Right lung (tissue), 5 donors: ENCODE results near the gene MED12L. TPM values are rescaled to one million over a fixed set of nuclear protein-coding genes. Genes with fewer than 3 reads are reported as not detected.
"Not testable (repeated sequence)": the region's sequence is repeated elsewhere in the genome, so short reads cannot be mapped to it uniquely, and the experiment has no call there.

ENCODE experiments used
- DNase-seq, 2 donors: peaks; one replicate each; pipeline ENCODE4 v3.0.0-alpha.2; 2013
- polyA plus RNA-seq, 5 donors: library from polyadenylated mRNA; unstranded; fragments of 120-200 nt; gene quantifications; one replicate each; pipeline versions ENCODE4 v1.2.1 to v1.2.3, GENCODE V29; 2013; ENCODE audit warnings: inconsistent platforms in 1 of 5, low replicate concordance in 1 of 5; ENCODE audit not compliant: insufficient read length in 5 of 5, insufficient read depth in 1 of 5

The MED12L gene
- polyA plus RNA-seq, 5 donors: 0.46 to 1.3 (median 0.73) TPM

DNA sequence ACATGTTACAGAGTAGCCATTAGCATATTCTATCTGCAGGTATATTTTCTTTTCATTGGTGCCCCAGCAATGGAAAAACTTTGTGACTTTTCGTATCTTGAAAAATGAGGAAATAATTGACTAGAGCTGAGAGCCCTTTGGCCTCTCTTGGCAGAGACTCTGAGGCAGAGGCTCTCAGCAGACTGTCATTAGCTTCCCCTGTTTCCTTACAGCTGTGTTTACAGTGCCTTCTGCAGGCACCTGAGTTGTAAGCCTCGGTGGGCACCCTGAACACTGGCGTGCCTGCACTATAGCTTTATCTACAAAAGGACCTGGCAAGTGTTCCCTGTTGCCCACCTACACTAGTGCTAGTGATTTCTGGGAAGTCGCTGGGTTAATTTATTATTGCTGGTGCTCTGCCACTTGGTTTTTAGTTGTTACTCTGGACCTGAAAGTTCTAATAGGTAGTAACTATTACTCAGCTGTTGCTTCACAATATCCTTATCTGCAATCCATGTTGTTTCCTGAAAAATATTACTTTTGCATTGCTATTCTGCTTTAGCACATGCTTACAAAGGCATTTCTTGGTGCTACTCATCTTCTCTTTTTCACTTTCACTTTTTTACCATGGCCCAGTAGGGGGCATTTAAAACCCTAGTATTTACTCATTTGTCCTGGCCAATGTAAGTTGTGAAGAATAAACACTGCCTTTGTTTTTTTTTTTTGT, 125.4 kb downstream of the MED12L start:
- DNase-seq: no peak

DNA sequence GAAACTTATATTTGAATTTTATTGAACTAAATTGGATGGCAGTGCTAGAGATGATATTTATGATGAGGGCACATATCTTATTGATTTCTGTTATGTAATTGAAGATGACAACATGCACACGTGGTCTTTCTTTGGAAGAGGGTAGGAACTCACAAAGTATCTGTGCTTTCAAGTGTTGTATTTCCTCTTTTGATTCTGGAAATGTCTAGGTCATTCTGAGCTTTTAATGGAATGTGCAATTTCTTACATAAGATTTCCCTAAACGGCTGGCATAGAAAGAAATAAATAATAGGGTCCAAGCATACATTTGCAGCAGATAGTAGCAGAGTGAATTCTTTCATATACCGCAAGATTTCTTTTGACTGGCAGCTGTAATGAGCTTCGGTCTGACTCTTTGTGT, 127.7 kb downstream of the MED12L start:
- DNase-seq: no peak

DNA sequence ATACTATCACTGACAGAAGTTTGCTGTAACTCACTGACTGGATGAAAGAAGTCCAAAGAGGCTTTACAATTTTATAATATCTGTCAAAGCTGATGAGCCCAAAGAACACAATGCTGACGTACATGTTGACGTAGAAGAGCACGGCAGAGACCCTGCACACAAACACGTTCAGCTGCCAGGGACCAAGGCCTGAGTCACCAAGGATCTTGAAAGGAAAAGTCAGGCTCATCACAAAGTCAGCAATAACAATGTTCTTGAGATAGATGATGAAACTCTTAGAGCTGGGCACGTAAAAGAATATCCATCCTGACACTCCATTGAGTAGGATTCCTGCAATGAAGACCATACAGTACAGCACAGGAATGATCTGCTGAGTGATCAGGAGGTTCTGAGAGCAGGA, 128.4 kb downstream of the MED12L start:
- DNase-seq: no peak

DNA sequence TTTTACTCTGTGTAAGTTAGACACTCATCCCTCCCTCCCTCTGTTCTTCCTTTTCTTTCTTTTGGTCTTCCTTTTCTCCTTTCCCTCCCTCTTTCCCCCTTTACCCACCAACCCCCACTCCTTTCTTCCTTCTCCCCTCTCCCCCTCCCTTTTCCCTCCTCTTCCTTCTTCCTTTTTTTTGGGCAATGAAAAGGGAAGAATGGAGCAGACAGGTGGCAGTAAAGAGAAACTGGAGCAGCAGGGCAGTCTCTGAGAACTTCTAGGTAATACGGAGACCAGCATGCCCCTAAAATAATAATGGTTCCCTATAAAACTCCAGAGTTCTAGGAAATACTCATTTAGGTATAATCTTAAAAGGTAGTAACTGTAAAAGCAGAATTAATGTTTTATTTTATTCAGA, 129.0 kb downstream of the MED12L start:
- DNase-seq: no peak

DNA sequence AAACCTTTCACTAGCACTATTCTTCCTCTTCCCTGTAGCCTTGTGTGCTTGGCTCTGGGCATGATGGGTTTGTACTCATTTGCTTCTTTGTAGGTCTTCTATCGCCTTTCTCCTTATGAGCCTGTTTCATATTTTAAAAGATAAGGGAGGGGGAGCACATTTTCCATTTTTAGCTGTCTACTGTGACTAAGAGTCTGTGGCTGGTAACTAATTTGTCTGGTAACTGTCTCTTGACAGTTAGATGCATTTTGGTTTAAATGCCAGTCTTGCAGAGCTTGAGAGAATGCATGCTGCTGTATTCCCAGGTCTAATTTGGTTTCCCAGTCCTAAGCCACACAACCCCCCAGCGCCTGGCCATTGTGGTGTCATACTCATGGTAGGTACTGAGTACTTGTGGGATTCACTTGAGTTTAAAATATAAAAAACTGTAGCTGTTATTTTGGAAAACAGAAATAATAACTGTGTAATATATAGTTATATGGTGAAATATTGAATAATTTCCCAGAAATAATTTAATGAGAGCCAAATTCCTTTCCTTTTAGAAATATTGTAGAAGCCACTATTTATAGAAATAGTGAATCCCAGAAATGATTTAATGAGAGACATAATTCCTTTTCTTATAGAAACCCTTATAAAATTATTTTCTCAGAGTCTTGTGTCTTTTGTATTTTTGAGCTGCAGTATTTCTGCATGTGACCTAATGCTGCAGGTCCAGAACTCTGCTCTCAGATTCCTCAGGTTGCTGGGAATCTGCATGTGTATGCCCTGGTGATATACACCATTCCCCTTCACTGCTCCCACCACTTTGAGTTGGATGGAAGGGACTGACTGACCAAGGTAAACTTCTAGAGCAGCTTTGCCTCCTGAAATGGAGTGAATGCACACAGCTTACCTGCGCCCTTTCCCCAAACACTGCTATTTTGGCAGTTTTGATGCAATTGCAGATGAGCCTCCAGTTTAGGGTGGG, 131.5 kb downstream of the MED12L start:
- no peak for DNase-seq

DNA sequence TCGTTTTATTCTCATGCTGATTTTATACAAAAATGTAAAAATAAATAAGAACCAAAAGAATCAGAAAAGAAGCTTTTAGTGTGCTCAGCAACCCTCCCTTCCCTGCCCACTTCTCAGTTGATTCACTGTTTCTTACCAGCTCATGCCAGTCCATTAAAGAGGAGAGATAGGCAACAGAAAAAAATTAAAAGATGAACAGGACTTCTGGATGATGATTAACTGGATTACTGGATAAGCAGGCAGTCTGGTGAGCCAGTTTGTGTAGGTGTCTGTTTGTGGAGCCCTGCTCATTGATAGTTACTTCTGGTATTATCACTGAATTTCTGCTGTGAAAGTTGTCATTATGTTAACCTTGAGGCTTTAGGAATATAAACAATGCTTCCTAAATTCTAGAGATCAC, 132.7 kb downstream of the MED12L start:
- no peak for DNase-seq

DNA sequence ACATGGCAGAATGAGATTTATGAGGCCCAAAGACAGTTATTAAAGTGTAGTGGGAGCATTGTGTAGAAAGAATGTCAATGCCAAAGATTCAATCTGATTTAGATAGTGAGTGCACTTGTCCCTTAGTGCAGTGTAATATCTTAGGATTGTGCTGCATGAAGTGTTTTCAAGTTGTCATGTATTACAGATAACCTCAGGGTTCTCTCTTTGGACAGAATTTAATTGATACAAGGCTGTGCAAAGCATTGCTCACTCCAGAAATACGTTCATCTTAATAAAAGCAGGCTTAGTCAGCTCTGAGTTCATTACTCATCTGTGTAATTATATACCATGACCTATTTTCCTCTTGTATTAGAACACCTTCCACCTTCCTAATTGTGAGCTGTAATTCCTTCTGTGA, 133.6 kb downstream of the MED12L start:
- no peak for DNase-seq

DNA sequence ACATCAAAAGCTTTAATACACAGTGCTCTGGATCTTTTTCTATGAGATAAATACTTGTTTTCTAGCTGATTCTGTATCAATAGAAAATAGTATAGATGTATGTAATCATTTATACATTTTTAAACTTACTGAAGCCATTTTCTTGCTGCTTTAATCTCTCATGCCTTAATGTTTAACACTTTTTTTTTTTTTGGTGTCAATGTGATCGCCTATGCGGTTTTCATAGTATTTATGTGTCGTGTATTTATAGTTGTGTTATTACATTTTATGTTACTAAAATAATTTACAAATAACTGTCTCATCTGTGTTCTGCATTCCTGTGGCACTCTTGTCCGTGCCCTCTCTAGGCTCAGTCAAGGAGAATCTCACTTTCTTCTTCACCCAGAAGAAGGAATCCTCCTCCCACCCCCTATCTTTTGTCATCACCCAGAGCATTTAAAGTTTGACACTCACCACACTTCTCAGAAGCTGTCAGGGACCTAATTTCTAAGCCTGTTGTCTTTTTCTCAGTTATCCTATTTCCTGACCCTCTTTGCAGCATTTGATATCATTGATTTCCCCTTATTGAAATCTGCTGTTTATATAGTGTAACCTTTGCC, 138.9 kb downstream of the MED12L start:
- DNase-seq: no peak

DNA sequence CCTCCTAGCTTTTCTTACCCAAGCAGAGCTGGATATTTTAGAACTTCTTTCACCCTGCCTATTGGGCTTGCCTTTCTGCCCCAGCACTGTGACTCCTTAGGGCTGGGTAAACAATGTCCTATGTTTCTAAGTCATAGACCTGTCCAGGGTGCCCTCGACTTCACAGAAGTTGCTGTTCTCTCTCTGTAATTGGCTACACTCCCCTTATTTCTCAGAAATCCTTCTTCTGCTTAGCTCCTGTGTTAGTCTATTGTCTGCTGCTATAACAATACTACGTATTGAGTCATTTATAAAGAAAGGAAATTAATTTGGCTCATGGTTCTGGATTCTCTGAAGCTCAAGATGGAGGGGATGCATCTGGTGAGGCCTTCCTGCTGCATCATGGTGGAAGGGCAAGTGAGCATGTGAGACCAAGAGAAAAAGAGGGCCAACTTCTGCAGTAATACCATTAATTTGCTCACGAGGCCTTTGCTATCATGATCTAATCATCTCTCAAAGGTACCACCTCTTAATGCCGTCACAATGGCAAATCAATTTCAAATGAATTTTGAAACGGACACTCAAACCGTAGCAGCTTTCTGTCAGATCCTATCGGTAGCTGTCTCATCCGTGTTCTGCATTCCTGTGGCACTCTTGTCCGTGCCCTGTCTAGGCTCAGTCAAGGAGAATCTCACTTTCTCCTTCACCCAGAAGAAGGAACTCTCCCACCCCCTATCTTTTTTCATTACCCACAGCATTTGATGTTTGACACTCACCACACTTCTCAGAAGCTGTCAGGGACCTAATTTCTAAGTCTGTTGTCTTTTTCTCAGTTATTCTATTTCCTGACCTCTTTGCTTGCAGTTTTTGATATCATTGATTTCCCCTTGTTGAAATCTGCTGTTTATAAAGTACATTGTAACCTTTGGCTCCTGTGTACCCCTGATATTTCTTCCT, 139.8 kb downstream of the MED12L start:
- no peak for DNase-seq

DNA sequence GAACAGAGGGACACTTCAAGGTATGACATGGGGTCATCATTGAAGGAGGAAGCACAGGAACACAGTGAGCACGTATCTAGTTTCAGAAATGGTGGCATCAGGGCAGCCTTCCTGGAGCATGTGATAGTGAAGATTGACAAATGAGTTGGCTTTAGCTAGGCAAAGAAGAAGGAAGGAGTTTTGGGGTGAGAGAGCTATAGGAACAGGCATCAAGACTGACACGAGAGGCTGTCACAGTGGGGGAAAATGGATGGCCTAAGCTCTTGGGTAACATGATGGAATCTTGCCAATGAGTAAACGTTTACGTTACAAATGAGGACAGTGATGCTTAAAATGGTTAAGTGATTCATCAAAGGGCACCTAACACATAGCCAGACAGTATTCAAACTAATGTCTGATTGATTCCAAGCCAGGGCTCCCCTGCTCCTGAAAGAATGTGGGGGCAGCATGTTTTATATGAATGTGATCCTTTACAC, 140.7 kb downstream of the MED12L start:
- DNase-seq: no peak

DNA sequence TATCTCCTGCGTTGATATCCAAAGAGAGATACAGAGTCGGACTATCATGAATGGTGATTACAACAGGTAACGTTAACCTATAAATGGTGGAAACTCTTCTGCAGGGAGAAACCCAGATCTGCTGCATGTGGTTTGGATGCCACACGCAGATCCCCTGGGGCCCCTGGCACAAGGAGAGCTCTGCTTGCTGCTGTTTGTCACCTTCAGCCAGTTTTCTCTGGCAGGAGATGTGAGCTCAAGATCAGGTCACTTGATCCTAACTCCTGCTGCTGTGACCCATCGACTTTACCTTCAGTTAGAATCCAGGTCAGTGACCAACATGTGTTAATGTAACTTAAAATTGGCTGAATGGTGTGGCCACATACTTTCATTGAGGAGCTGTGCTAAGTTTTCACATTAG, 141.4 kb downstream of the MED12L start:
- no peak for DNase-seq

DNA sequence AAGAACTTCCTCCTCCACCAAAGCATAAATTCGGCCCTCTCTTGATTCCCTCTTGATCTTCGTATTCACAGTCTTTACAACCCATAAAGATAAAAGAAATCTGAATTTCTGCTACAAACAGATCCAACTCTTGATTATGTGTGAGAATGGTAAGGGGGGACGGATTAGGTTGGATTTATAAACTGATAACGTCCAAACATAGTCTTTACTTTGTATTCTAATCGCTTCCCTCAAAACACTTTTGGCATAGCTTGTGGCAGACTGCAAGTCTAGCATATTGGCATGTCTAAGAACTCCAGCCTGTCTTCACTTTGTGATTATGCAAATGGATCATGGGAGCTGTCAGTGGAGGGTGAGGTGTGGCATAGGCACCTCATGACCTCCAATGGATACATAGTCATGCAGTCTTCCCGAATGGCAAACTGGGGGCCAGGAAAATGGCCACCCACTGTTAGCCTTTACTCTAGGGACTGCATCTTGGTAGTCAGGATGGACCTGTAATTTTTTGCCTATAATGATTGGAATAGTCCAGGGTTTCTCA, 141.9 kb downstream of the MED12L start:
- no peak for DNase-seq

DNA sequence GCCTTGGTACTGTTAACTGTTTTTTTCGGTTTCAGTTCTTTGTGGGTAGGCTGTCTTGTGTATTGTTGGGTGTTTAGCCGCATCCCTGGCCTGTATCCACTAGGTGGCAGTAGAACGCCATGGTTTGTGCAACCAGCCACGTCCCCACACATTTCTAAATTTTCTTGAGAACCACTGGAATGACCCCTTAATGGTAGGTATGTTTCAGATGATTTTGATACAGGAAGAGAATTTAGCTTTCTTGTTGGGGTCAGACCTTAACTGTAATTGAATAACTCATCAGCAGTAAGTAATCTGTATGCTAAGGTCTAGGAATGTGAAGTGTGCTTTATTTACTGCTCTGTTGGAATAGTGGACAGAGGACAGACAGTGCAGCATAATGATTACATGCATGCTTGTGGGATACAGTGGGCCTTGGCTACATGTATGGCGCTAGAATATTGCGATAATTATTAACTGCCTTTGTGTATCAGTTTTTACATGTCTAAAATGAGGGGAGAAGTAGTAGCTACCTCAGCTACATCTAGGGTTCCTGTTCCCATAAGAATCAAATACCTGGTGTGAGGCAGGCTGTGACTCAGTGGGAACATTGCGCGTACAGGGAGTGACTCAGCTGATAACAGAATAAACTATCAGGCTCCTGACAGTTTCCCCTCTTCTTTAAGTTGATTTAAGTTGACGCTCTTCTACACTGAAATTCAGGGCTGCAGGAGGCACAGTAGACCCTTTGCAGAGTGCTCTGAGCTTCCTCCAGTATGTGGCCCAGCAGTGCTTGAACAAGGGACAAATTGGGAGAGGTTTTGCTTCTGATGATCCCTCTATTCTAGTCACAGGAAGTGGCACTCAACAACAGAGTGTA, 142.6 kb downstream of the MED12L start:
- DNase-seq: peak; percentile 72 to 82

DNA sequence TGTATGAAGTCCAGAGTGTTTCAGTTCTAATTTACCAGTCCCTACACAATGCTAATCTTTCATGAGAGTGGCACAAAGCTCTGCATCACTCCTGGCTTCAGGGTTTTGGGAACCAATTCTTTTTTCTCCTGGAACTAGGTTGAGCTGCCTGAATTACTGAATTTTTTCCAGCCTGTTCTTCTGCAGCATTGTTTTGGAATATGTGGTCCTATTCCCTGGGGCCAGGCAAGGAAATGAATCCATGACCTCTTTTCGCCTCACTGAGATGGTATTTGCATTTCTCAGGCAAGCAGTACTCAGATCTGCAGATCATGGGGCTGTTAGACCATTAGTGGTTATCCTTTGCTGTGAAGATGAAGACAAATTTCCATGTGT, 143.2 kb downstream of the MED12L start:
- DNase-seq: no peak

DNA sequence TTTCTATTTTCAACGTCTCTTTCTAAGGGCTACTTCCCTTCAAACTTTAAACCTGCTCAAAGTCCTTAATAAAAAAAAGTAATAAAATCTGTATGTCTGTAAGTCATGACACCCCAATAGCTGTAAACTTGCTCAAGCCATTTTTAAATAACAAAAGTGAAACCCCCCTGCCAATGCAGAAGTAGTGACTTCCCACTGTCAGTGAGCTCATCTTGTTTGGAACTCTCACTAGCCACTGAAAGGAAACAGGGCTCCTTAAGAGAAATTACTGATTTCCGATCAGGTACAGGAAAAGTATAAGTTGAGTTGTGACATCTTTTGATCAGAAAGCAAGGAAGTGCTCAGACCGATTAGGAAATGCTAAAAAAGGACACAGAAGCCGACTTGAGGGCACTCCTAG, 145.2 kb downstream of the MED12L start:
- DNase-seq: no peak

DNA sequence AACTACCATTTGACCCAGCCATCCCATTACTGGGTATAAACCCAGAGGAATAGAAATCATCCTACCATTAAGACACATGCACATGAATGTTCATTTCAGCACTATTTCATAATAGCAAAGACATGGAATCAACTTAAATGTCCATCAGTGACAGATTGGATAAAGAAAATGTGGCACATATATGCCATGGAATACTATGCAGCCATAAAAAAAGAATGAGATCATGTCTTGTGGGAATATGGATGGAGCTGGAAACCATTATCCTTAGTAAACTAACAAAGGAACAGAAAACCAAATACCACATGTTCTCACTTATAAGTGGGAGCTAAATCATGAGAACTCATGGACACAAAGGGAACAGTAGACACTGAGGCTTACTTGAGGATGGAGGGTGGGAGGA, 146.9 kb downstream of the MED12L start:
- DNase-seq: not testable (repeated sequence)

DNA sequence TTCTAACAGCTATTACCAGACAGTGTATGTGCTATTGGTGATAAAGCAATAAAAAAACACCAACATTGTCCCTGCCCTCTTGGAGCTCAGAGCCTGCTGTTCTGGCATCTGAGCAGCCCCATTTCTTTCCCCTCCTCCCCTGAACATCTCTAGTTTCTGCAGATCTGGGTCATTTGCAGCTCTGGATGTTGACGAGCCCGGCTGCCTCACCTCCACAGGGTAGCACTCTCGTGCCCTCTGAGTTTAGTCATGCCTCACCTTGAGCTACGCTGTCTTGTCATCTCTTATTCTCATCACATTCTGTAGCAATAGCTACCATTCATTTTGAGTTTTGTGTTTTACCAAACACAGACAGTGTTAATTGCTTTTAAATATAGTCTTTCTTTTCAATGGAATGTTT, 147.5 kb downstream of the MED12L start:
- no peak for DNase-seq

DNA sequence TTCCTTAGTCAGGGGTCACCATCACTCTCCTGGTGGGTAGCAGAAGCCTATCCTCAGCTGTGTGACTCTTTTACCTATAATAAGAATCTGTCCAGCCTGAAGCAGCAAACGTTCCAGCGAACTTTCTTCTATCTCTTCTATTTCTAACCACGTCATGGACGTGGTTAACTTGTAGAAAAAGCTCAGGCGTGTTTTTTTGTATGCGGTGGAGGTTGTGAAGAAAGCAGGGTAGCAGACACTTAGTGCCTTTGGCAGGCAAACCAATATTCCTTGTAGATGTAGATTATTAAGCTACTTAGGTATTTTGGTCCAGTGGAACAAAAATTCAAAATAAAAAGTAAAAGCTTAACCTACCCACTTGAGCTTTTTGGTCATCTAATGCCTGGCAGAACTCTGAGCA, 149.4 kb downstream of the MED12L start:
- no peak for DNase-seq

DNA sequence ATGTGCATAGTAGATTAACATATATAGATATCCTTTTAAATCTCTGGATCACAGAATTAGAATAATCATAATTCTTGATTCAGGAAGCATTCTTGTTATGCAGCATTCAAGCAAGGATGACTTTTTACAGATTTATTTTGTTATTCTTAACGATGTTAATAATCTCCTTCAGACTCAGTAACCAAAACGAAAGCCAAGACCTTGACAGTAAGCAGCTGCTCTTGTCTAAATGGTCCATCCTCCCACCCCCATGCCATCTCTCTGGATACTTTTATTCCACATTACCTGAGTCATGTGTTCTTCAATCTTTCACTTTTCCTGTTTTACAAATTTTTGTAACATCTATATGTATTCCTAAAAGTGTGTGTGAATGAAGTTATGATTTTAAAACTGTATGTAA, 150.9 kb downstream of the MED12L start:
- DNase-seq: no peak

DNA sequence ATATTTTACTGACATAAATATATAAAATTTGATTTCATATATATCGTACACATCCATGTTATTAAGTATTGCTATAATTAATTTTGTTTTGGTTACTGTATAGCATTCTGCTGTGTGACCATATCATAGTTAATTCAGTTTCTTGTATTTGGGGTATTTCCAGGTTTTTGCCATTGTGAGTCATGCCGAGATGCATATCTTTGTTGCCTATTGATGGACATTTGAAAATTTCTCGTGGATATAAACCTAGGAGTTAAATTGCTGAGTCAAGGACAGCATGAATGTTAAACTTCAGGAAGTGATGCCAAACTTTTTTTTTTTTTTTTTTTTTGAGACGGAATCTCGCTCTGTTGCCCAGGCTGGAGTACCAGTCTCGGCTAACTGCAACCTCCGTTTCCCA, 151.3 kb downstream of the MED12L start:
- no peak for DNase-seq
